T1000 (cell line): ENCODE measurements around the gene ANO9.

Experiments
- DNase-seq: peaks from one replicate; lab custom pipeline; 2025; ENCODE audit warnings: mixed read lengths; lab: John Stamatoyannopoulos, UW

ANO9 gene, protein sequence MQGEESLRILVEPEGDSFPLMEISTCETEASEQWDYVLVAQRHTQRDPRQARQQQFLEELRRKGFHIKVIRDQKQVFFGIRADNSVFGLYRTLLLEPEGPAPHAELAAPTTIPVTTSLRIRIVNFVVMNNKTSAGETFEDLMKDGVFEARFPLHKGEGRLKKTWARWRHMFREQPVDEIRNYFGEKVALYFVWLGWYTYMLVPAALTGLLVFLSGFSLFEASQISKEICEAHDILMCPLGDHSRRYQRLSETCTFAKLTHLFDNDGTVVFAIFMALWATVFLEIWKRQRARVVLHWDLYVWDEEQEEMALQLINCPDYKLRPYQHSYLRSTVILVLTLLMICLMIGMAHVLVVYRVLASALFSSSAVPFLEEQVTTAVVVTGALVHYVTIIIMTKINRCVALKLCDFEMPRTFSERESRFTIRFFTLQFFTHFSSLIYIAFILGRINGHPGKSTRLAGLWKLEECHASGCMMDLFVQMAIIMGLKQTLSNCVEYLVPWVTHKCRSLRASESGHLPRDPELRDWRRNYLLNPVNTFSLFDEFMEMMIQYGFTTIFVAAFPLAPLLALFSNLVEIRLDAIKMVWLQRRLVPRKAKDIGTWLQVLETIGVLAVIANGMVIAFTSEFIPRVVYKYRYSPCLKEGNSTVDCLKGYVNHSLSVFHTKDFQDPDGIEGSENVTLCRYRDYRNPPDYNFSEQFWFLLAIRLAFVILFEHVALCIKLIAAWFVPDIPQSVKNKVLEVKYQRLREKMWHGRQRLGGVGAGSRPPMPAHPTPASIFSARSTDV

DNA sequence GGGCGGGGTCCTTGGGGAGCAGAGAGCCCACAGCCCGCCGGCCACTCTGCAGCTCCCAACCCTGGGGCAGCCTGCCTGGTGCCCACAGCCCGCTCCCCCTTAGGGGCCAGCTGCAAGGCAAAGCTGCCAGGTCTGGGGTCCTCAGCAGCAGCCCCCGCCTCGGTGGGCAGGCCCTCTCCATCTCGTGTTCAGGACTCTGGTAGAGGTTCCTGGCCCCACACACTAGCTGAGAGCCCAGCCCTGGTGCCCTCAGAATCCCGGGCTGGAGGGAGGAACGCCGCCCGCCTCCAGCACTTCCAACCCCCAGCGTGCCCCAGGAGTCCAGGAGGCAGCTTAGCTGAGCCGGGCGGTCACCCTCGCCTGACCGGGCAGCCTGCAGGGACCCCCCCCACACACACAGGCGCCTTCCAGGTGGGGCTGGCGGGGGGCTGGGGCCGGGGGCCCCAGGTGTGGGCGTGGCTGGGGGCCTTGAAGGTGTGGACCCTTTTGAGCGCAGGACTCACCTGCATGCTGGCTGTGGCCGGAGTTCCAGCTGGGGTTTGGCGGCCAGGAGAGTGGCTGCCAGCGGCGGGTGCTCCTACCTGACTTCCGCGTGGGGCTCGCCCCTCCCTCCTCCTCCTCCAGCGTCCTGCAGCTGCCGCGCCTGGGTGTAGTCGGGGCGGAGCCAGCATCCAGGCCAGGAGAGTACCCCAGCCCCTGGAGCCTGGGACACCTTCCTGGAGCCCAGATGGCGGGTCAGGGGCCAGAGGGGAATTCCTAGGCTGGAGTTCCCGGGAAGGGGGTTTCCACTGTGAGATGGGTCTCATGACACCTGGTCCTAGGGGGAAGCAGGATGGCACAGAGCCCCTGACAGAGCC is at the start of gene ANO9:
Gene ANO9 (minus strand): TSS at position 594 of the 857 bp plus-strand sequence. CDS start 85 bp downstream, at position 509.
- no peak for DNase-seq

DNA sequence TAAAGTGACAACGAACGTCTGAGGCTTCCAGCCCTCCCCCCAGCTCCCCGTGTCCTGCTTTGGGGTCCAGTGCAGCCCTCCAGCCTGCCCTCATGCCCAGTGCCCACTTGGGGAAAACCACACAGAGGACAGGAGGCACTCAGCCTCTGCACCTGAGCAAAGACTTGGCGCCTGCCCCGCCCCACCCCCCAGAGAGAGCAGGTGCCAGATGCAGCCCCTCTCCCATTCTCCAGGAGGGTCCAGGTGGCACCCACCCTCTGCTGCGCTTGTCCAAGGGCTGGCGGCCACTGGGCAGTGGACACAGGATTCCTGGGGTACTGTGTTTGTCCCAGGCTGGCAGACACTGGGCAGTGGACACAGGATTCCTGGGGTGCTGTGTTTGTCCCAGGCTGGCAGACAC is 49.5 kb upstream of the ANO9 start:
- no peak for DNase-seq

DNA sequence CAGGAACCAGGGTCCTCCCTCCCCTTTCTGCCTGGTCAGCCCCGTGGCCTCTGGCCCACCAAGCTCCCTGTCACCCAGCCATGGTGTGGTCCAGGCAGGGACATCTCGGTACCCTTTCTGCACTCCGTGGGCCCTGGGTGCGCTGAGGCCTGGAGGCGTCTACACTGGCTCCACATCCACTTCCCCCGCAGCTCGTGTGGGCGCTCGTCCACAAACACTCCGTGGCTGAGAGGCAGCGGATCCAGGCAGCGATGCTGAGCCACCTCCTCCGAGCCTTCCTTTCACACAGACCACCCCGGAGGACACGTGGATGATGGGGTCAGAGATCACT is 49.1 kb upstream of the ANO9 start:
- no peak for DNase-seq

DNA sequence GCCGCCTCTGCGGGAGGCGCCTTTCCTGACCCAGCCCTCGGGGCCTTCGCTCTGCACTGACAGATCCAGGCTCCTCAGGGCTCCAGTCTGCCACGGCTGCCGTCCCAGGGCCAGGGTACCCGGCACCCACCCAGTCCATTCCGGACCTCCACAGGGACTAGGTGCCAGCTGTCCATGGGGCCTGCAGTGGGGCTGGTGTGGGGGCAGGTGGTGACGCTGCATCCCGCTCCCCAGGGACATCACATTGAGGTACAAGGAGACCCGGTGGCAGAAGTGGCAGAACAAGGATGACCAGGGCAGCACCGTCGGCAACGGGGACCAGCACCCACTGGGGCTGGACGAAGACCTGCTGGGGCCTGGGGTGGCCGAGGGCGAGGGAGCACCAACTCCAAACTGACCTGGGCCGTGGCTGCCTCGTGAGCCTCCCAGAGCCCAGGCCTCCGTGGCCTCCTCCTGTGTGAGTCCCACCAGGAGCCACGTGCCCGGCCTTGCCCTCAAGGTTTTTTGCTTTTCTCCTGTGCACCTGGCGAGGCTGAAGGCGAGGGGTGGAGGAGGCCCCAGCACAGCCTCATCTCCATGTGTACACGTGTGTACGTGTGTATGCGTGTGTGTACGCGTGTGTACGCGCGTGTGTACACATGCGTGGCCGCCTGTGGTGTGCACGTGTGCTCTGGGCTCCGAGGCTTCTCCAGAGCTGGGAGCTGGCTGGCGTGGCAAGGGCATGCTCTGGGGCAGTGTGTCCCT is 48.5 kb upstream of the ANO9 start:
- DNase-seq, result no peak

DNA sequence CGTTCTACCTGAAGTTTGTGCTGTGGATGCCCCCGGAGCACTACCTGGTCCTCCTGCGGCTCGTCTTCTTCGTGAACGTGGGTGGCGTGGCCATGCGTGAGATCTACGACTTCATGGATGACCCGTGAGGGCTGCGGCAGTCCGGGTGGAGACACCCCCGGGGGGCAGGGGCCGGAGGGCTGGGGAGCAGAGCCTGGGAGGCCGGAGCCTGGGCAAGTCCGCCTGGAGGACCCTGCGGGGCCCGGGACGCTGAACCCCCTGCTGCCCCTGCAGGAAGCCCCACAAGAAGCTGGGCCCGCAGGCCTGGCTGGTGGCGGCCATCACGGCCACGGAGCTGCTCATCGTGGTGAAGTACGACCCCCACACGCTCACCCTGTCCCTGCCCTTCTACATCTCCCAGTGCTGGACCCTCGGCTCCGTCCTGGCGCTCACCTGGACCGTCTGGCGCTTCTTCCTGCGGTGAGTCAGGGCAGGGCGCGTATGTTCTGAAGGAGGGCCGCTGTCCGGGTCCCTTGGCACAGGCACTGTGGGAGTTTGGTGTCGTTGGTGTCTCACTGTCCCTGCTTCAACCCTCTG is 47.9 kb upstream of the ANO9 start:
- DNase-seq, result no peak

DNA sequence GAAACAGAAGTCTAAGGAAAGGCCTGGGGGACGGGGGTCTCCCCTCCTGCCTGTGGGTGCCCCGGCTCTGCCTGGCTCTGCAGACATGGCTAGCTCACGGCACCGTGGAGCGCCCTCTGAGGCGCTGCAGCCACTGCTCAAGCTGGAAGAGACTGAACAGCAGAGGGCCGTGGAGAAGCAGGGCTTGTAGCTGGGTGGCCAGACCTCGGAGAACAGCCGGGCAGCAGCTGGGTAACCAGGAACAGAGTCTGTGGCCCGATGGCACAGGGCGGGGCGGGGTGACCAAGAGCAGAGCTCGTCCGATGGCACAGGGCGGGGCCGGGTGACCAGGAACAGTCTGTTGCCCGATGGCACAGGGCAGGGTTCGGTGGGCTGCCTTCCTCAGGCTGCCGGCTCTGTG is 47.2 kb upstream of the ANO9 start:
- DNase-seq, result no peak

DNA sequence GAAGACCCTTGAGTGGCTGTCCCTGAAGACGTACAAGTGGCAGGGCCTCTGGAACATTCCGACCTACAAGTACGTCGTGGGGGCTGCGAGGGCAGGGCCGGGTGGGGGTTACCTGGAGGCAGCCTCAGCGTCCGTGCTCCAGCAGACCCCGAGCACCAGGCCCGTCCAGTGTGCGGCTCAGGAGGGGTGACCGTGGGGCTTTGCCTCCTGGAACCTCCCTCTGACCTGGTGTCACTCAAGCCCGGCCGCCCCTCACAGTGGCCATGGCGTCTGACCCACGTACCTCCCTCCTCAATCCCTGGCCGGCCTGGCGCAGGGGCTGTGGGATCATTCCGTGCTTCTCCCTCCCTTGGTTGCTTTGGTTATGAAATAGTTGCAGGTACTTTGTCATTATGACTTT is 46.8 kb upstream of the ANO9 start:
- DNase-seq, result no peak

DNA sequence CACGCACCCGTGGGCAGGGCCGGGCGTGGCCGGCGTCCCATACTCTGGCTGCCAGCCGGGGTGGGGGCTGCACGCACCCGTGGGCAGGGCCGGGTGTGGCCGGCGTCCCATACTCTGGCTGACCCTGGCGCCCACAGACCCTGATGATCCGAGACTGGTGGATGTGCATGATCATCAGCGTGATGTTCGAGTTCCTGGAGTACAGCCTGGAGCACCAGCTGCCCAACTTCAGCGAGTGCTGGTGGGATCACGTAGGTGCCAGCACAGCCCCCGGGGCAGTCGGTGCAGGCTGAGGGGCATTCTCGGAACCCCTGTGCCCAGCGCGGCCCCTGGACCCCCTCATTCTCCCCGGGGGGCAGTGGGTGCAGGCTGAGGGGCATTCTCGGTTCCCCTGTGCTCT is 46.3 kb upstream of the ANO9 start:
- no peak for DNase-seq

DNA sequence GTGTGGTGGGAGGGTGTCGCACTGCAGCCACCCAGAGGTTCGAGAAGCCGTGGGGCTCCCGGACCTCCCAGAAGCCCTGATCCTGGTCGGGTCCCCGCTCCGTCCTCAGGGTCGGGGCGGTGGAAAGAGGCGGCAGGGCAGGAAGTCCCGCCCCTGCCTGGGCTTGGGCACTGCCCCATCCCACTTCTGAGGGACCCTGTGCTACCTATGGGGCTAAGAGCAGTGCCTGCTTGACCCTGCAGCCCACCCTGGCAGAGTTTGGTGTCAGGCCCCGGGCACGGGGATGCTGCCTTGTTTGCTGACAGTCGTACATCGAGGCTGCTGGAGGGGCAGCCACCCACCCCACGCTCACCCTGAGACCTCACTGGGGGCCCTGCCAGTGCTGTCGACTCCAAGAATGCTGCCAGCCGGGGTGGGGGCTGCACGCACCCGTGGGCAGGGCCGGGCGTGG is 45.8 kb upstream of the ANO9 start:
- no peak for DNase-seq

DNA sequence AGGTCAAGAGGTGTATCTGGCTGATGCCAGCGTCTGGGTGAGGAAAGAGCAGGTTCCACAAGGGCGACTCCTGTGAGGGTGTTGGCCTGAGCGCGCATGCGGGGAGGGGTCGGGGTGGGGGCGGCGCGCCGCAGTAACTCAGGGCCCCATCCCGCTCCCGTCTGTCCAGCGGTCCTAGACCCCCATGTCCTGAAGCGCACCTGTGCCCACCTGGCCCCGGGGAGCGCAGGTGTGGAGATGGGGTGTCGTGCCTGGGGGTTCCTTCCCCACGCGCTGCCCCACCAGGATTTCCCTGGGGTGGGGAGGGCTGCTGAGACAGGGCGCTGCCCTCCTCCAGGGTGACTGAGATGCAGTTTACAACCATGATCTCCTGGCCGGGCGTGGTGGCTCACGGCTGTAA is 44.4 kb upstream of the ANO9 start:
- no peak for DNase-seq

DNA sequence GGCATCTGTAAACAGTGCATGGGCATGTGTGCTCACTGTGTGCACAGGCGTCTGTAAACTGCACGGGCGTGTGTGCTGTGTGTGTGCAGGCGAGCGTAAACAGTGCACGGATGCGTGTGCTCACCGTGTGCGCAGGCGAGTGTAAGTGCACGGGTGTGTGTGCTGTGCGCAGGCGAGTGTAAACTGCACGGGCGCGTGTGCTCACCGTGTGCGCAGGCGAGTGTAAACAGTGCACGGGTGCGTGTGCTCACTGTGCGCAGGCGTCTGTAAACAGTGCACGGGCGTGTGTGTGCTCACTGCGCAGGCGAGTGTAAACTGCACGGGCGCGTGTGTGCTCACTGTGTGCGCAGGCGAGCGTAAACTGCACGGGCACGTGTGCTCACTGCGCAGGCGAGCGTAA is 42.8 kb upstream of the ANO9 start:
- DNase-seq, result no peak

DNA sequence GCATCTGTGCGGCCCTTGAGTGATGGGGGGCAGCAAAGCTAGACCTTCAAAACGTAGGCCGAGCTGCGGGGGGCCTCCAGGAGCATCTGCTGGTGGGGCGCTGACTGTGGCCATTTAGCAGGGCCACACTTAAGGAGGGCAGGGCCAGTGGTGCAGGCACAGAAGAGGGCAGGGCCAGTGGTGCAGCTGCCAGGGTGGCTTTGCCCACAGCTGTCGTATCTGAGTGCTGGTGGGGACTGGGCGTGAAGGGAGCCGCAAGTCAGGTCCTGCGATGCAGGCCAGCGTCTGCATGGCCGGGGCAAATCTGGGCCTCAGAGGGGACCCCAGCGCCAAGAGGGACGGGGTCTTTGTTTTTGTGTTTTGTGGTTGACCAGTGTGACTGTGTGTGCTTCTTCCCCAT is 37.5 kb upstream of the ANO9 start:
- DNase-seq, result no peak

DNA sequence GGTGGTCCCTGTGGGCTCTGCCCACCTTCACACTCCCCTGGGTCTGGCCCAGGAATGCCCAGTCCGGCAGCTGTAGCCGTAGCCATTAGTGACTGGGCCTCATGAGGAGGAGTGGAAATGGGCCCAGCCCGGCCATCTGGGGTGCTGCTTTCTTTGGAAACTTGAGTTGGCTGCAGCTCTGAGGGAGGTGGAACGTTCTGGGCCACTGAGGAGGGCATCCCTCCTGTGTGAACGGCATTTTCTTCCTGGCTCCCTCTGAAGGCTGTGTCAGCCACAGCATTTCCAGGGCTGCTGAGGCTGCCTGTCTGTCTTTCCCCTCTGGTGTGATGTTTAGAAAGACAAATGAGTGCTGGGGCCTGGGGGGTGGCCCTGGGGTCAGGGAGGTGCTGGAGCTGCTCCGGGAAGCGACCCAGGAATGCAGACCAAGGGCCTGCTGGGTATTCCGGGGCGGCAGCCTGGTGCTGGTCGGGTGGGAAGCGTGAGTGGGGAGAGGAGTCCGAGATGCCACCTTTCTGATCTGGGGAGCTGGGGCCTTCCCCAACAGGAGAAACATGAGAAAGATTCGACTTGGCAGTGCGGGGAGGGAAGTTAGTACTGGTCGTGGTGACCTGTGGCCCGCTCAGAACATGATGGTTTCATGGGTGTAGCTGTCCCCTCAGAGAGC is 35.4 kb upstream of the ANO9 start:
- DNase-seq, result no peak

DNA sequence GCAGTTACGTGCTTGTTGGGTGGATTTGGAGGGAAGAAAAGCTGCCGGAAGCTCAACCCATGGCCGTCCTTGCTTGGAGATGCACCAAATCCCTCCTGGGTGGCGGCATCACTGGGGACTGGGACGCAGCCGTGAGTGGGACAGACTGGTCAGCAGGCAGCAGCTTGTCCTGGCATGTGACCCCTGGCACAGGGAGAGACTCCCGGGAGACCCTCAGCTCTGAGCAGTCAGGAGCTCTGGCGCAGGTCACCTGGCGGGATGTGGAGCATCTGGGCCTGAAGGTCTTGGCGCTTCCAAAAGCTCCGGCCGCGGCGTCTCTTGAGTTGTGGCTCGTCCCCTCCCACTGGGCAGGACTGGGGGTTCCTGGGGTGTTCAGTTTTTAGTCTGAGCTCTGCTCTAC is 34.6 kb upstream of the ANO9 start:
- no peak for DNase-seq

DNA sequence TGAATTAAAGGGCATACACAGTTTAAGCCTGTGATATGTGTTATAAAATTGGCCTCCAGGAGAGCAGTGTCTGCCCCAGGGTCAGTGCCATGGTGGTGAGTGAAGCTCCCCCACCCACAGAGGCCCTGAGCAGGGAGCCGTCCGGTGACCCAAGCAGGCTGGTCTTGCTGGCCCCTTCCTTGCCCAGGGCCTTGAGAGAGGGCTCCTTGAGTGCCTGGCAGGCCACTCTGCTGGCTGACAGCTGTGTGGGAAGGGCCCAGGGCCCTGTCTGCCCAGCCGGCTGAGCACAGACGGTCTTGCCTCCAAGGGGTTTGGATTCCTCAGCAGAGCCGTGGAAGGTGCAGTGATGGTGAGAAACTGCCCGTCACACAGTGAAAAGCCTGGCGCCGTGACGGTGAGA is 34.1 kb upstream of the ANO9 start:
- DNase-seq, result no peak

DNA sequence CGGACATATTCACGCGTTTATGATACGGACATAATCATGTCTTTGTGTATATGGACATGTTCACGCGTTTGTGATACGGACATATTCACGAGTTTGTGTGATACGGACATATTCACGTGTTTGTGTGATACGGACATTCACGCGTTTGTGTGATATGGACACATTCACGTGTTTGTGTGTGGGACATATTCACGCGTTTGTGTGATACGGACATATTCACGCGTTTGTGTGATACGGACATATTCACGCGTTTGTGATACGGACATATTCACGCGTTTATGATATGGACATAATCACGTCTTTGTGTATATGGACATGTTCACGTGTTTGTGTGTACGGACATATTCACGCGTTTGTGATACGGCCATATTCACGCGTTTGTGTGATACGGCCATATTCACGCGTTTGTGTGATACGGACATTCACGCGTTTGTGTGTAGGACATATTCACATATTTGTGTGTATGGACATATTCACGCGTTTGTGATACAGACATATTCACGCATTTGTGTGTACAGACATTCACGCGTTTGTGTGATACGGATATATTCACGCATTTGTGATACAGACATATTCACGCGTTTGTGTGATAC is 33.2 kb upstream of the ANO9 start:
- DNase-seq, result no peak

DNA sequence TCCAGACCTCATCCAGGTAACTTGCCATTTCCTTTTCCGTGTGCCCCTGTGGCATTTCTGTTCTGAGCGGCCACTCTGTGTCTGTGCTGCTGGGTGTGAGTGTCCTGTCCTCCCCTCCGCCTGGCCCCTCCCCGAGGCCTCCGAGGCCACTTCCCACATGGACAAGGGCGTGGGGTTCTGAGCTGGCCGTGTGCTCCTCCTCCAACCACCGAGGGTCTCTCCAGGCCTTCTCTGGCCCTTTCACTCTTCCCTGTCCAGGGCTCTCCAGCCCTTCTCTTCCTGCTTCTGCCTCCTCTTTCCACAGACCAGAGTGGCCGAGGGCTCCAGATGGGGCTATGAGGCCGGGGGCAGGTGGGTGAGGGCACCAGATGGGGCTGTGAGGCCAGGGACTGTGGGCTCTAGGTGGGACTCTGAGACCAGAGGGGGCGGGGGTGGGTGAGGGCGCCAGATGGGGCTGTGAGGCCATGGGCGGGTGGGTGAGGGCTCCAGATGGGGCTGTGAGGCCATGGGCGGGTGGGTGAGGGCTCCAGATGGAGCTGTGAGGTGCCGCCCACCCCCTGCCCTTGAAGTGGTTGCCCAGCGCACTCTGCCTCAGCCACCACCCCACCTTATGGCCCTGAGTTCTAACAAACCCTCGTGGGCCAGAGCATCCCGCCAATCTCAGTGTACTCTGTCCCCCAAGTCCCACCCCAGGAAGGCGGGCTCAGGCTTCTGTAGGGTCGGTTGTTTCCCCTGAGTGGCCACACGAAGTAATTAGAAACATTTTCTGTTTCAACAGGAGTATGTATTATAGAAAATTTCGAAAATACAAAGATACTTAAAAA is 32.4 kb upstream of the ANO9 start:
- DNase-seq, result no peak

DNA sequence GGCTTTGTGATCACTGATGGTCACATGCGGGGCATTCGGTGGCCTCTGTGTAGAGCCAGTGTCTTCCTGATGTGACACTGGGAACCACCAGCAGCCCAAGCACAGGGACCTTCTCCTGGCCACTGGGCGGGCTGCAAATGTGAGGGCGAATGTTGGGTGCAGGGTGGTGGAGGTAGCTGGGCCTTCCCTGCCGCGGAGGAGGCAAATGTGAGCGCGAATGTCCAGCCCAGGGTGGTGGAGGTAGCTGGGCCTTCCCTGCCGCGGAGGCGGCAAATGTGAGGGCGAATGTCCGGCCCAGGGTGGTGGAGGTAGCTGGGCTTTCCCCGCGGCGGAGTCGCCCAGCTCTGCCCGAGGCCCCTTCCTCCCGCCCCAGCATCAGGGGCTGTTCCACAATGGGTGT is 31.6 kb upstream of the ANO9 start:
- no peak for DNase-seq

DNA sequence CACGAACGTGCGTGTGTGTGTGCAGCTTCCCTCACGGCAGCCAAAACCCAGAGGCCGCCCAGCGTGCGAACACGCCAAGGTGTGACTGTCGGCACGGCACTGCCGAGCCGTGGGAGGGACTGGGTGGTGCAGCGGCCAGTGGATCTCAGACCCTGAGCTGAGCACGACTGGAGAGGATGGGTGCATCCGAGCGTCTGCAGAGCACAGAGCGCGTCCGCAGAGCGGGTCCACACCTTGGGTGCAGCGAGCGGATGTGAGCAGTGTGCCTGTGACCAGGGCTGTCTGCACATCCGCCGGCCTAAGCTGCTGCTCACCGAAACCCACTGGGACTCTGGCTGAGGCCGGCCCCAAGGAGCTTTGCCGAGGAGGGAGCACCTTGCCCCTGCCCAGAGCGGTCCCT is 31.0 kb upstream of the ANO9 start:
- DNase-seq, result no peak

DNA sequence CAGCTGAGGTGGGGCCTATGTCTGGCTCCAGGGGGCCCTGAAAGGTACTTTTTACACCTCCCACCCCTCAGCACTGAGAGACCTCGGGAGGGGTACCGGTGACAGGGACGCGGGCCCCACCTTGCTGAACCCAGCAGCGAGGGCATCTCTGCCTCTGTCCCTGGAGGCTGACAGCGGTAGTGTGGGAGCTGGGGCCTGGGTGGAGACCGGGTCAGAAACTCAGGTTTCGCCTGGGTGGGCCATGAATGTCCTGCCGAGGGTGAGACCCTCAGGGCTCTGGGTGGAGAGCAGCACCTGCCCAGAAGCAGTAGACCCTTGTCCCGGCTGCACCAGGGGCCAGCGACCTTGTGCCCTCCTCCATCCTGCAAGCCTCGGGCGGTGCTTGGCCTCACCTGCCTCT is 30.5 kb upstream of the ANO9 start:
- DNase-seq, result no peak
